Left lobe of liver (tissue), 2 donors: Measurements from ENCODE around the gene TBC1D5. TPM values are rescaled to one million over a fixed set of nuclear protein-coding genes. Genes with fewer than 3 reads are reported as not detected.

Experiments
- ATAC-seq: fragments of 200-7000 bp; cut with Tn5 transposase; one replicate; pipeline ENCODE4 v1.9.1; 2020; ENCODE audit warnings: mild to moderate bottlenecking, moderate library complexity
- DNase-seq: peaks from one replicate; pipeline ENCODE4 v3.0.0-alpha.2; 2020; ENCODE audit warnings: low spot score
- total RNA-seq: library from RNA; stranded (reverse); gene quantifications from one replicate; pipeline ENCODE4 v1.2.1, GENCODE V29; 2021
- donor health status: DM: no; HTN: no; CAD: no; lungs with moderate emphysema.
- donor health status: DM: no; HTN: yes; CAD: no.

Gene TBC1D5
- total RNA-seq, 1 donor from 2014 or later, result 21.8 TPM

DNA sequence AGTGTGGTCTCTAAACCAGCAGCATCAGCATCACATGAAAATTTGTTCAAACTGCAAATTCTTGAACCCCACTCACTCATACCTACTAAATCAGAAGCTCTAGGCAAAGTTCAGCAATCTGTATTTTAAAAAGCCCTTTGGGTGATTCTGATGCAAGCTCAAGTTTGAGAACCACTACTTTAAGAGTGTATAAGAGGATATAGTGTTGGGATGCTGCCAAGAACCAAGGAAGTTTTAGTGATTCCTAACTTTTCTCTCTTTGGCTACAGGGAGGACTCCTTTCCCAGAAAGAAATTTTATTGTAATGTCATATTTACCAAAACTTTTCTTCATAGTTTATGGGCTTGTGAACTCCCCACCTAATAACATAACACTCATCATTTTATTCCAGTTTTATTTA is 422.2 kb downstream of the TBC1D5 start:
- no peak for ATAC-seq
- no peak for DNase-seq

DNA sequence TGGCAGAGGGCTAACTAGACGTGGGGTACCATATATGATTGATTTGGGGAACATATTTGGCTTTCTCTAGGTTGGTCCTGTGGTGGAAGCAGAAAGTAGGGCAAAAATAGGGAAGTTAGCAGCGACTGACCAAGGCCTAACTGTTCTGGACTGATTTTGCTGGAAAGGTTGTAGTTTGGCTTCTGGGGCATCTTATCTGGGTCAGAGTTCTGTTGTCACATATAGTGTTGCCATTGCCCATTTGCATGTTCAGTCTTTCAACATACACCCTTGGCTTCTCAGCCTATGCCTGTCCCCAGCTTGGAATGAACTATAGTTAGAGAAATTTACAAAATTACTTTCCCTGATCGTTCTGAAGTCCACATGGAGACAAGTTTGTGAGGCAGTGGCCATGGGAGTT is 426.5 kb downstream of the TBC1D5 start:
- DNase-seq (no peak), ATAC-seq (no peak)

DNA sequence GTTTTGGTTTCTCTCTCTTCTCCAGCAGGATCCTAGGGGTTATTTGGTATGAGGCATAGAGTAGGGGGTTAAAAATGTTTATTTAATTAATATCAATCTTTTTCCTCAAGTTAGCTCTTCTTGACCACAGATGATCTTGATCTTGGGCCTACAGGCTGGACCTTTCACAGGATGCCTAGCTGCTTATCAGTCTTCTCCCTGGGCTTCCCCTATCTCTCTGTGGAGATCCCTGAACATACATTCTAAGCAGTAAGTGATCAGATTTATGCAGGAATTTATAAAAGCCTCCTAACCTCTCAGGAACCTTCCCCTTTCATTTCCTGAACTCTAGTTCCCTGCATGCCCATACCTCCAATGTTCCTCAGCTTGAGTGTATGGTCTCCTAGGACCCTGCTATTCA is 428.3 kb downstream of the TBC1D5 start:
- DNase-seq, result no peak
- ATAC-seq, result no peak

DNA sequence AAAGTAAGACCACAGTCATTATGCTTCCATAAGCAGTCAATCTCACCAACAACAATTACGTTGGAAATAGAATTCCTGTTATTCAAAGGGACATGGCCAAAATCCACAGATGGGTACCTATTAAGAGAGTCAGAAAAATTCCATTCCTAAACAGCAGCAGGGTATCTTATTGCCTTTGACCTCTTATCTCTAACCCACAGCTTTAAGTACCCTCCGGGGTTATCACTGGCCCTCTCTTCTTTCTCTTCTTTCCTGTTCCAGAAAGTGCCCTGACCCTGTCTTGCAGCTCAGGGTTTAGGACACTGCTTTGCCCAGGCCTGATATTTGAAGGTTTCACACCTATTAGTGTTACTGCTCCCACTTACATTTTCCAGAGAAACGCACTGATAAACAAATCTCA is 428.7 kb downstream of the TBC1D5 start:
- DNase-seq, result no peak
- ATAC-seq, result no peak

DNA sequence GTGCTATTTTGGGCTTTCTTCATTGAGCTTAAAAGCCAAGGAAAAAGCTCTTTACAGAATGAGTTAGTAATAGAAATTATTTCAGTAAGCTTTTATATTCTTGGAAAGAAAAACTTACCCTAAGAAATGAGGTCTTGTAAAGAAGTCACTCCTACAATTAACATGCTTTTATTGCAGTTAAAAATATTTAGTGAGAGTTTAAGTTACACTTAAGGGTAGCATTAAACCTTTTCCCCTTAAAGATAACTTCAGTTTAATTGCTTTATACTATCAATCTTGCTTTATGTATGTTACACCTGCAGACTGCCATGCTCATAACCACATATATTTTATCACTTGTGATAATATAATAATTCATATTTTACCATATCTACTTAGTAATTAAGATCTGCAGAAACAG is 431.4 kb downstream of the TBC1D5 start:
- ATAC-seq (no peak), DNase-seq (no peak)

DNA sequence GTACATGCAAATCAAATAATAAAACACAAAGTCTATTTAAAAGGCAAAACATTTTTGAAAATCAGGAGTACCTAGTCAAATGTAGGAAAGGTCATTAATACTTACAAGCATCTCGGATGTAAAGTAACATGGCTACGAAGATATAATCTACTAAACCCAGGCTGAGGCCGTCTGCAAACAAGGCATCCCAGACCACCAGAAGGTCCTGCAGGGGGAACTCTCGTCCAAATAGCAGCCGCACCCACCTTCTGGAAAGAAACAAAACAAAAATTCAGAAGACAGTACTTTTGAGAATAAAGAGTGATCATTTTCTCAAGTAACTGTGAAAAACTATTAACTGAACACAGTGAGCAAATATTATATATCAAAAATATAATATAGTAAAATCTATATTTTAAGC is 434.5 kb downstream of the TBC1D5 start:
- DNase-seq (no peak), ATAC-seq (no peak)

DNA sequence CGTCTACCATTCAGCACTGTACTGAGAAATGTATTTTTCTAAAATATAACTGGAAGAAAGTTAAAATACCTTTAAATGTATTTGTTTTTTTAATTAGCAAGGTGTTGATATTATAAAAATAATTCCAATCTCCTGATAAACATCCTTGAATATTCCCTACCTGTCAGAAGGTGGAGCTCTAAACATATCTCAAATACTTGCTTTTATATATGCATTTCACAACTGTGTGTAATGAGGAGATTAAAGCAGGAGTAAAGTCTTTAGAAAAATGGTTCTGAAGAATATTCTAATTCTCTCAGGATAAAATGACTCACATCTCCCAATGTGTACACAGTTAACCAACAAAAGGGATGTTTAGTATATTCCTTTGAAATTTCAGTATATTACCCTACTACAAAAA is 434.9 kb downstream of the TBC1D5 start:
- DNase-seq, result no peak
- ATAC-seq, result peak; percentile 62

DNA sequence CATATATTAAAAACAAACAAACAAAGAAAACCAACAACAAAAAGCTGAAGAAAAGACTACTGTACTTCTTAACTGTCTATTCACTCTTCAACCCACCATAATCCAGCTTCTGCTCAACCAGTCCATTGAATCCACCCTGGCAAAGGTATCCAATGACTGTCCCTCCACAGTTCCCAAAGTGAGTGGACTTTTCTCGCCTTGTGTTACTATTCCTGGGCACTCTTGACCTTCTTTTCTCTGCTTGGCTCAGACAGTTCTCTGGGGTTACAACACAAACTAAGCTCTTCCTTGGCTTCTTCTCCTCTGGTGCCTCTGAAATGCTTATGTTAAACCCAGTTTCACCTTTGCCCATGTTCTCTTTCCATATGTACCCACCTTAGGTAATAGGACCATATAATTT is 437.5 kb downstream of the TBC1D5 start:
- DNase-seq, result no peak
- ATAC-seq, result no peak

DNA sequence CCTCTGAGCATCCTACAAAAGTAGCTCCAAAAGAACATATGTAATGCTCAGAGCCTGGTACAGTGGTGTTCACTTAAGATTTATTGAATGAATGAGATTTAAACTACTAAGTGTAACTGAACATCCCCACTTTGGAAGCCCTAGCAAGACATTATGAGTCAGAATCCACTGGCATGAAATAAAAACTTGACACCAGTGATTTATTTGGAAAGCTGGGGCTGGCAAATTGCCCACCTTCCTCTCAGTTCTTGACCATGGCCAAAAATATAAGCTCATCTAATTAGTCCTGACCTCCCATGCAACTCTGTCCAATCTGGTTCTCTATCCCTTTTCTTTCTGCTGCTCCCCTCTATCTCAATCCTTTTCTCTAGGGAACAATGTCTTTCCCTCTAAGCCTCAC is 439.7 kb downstream of the TBC1D5 start:
- DNase-seq (no peak), ATAC-seq (no peak)

DNA sequence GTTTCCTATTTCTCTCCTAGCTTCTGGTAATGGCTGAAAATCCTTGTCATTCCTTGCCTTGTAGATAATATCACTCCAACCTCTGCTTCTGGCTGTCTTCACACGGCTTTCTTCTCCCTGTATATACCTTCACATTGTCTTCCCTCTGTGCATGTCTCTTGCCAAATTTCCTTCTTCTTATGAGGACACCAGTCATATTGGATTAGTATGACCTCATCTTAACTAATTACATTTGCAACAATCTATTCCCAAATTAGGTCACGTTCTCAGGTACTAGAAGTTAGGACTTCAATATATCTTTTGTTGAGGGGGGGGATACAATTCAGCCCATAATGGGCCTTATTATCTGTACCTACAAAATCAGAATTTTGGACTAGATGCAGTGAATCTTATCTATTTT is 440.3 kb downstream of the TBC1D5 start:
- DNase-seq, result no peak
- no peak for ATAC-seq

DNA sequence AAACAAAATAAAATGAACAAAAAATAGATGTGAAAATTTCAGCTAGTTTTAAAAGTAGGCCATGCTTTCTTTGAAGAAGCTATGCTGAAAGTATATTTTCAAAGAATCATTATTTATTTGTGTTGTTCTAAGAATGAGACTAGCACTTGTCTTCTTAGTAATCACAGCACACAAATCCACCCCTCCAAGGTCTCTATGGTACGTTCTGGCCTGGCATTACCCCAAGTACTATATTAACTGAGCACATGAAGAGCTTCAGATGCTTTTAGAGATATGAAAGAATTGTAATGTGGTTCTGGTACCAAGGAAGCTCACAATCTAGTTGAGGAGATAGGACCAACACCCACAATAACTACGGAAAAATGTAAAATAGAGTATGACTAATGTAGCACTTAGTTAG is 441.2 kb downstream of the TBC1D5 start:
- ATAC-seq, result no peak

DNA sequence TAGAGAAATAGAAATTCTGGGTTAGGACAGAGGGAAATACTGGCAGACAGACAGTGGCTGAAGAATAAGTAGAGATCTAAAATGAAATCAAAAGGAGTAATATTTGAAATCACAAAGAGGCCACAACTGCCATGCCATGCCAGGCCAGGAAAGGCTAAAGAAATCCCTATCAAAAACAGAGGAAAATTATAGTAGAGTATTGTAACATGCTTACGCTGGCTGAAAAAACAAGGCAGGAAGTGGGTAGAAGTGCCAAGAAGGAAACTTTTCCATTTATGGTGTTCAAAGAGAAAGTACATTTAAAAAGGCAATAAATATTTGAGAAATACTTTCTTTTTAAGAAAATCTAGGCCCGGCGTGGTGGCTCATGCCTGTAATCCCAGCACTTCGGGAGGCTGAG is 442.0 kb downstream of the TBC1D5 start:
- DNase-seq (no peak), ATAC-seq (no peak)

More for the DNA sequence above, 441.2 kb downstream of the TBC1D5 start:
- no peak for DNase-seq

DNA sequence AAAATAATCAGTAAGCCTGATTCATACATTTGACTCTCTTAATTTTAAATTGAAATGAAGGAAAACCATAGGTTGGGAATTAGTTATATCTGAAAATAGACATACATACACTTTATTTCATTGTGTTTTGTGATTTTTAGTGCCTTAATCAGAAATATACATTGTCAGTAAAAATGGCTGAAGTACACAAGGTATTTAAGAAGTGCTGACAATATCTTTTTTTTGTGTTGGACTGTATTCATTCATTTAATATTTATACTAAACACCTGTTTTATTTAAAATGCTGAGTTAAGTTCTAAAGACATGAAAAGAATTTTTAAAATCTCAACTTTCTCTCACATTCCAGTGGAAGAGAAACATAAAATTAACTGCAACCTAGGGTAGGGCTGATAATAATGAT is 444.4 kb downstream of the TBC1D5 start:
- DNase-seq (no peak), ATAC-seq (no peak)

DNA sequence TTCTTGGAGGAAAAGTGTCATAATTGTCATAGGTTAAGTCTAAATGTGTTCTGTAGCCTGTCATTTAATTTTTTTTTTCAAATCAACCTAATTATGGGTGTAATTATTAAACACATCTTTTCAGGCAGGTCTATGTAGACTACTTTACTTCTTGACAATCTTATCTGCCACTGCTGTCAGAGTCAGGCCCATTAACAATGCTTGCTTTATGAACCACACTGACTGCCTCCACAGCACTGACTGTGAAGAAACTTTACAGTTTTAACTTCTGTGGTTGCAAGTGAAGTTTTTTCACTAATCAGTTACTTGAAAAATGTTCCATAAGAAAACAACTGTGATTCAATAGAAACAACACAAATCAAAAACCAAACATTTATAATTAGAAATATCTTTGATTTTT is 449.9 kb downstream of the TBC1D5 start:
- ATAC-seq, result no peak

DNA sequence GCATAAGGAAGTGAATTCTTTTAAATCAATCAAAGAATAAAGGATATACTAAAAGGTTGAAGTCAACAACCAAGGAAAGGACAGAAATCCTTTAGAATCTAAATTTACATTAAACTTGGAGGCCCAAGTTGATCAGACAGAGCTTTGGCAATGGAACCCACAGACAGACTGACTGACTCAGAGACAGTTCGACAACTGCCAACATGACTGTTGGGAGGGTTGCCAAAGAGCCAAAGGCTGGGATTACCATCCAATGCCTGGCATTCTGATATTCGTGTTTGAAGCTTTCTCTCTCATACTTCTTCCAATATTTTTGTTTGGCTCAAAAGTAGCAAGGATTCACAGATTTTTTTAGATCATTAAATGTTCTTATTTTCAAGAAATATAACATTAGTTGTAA is 451.5 kb downstream of the TBC1D5 start:
- peak; percentile 87 for ATAC-seq
- DNase-seq, result peak; percentile 61

More for the DNA sequence above, 449.9 kb downstream of the TBC1D5 start:
- no peak for DNase-seq

DNA sequence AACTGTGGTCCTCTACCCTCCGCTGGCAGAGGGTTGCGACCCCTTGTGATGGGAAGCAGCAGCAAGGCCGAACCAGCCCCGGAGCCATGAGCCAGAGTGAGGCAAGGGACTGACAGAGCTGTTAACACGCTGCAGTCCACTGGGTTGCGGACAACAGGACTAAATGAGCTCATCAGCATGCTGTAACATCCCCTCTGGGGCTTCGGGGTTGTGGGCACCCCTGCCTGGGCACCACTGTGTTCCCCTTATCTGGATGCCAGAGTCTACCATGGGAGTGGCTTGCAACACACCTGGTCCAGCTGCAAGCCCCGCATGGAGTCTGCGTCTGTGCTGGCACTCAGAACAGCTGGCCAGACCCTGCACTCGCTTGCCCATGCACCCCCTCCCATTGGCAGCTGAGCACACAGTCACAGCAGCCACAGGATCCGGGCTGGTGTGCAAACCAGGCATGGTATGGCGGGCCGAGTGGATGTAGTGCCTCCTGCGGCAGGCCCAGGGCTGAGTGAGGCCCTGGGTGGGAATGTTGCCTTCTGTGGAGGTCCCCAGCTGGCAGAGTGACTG is 453.5 kb downstream of the TBC1D5 start:
- no peak for ATAC-seq

DNA sequence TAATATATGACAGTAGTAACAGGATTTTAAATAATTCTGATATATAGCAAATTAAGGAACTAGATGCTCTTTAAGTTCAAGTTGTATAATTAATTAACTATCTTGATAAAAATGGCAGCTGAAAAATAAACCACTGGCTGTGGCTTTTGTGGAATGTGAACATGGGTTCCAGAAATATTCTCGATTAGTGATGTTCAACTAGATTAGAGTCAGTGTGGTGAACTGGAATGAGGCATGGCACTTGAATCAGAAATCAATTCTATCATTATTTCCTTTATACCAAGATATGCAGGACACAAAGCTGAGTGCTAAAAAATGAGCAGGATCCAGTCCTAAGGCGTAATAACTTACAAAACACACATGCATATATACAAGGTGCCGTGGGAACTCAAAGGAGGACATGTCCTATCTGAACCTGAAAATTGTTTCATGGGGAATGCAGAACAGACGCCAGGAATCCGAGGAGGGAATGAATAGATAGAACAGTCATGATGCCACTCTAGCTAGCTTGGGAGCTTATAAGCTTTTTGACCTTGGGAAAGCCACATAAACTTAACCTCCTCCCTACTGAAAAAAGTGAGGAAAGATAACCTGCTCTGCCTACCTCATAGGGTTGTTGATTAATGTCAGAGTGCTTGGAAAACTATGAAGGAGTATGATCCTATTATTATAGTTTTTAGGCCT is 455.3 kb downstream of the TBC1D5 start:
- DNase-seq, result no peak
- no peak for ATAC-seq

More for the DNA sequence above, 453.5 kb downstream of the TBC1D5 start:
- DNase-seq, result no peak

DNA sequence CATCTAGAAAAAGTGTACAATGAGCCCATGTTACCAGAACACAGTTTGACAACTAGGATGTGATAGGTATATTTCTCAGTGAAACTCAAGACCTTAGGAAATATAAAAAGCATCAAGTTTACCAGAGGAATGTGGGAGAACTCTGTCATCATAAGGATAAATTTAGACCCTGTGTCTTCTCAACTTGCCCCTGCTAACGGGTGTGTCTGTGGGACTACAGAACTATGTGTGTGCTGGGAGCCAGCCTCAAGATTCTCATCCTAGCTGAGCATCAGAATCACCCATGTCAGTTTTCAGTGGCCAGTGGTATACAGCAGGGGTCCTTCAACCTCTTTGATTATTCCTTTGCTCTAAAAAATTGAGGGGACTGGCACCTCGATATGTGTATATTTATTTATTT is 464.4 kb downstream of the TBC1D5 start:
- ATAC-seq, result no peak

DNA sequence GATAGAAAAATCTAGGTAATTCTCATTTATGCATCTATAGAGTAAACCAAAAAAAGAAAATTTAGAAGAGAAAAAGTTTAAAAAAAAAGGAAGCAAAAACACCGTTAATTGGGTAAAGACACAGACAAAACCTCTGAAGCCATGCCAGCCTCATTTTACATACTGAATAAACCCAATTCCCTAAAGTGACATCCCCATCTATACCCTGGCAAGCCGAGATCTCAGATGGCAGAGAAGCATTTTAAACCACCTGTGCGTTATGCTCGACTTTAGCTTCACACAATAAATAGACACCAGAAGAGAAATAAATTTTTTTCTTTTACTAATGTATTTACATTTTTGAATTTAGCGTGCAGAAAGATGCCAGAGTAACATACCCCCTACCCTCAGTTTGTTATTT is 475.6 kb downstream of the TBC1D5 start:
- DNase-seq, result no peak
- ATAC-seq, result no peak

More for the DNA sequence above, 464.4 kb downstream of the TBC1D5 start:
- no peak for DNase-seq

DNA sequence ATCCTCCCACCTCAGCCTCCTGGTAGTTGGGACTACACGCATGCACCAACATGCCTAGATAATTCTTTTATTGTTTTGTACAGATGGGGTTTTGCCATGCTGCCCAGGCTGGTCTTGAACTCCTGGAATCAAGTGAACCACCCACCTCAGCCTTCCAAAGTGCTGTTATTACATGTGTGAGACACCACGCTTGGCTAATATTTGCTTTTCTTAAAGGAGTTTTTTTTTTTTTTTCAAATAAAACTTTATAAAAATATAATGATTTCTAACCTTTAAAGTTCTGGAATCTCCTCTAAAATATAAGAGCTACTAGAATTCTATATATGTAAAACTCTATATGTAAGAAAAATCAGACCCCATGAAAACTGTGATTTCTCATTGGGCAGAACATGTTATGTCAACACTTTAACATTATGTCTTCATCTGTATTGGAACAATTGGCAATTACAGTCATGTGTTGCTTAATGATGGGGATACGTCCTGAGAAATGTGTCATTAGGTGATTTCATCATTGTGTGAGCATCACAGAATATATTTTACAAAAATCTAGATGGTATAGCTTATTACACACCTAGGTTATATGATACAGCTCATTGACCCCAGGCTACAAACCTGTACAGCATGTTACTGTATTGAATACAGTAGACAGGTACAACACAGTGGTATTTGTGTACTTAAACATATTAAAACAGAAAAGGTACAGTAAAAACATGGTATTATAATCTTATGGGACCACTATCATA is 480.6 kb downstream of the TBC1D5 start:
- ATAC-seq, result no peak

DNA sequence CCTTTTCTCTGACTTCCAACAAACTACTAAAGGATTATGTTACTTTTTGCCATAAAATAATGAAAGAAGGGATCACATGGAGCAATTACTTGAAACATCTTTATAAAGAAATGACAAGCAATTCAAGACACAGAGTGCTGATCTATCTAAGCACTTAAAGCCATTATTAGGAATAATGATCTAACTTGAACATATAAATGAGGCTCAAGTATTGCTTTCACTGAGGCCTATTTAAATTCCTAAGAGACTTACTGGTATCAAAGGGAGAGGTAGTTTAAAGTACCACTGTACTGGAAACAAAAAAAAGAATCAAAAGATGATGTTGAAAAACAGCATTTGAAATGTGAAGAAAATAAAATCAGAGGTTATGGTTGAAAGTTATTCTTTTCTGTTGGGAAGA is 482.2 kb downstream of the TBC1D5 start:
- ATAC-seq, result no peak

More for the DNA sequence above, 480.6 kb downstream of the TBC1D5 start:
- no peak for DNase-seq

DNA sequence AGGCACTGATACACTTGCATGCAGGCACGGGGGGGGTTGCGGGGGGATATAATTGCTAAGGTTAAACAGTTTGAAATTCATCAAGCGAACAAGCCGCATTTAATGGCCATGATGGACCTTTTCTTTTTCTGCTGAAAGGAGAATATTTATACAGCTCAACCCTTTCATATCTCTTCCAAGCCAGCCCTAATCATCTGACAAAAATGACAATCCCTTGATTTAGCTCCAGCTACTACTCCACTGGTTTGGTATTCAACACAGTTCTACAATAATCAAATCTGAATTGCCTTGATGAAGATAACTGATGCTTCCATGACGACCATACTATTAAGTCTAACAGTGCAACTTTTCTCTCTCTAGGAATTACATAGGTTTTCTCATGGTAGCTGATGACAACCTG is 482.7 kb downstream of the TBC1D5 start:
- ATAC-seq (no peak), DNase-seq (no peak)

More for the DNA sequence above, 482.2 kb downstream of the TBC1D5 start:
- no peak for DNase-seq
